BLaER1 (cell line): ENCODE data around the gene CNOT6.
A peak's percentile ranks its signal among the peaks of the same experiment; 100 is the strongest.
"Not testable (repeated sequence)": the region's sequence is repeated elsewhere in the genome, so short reads cannot be mapped to it uniquely, and the experiment has no call there.

ENCODE experiments used
- H3K27ac ChIP-seq: shearing (Covaris generic); formaldehyde crosslinking; 2 replicates; pipeline ENCODE4 v1.8.1; 2022
- H3K27me3 ChIP-seq: shearing (Covaris generic); formaldehyde crosslinking; 2 replicates; pipeline ENCODE4 v1.8.1; 2022
- H3K36me3 ChIP-seq: shearing (Covaris generic); formaldehyde crosslinking; 2 replicates; pipeline ENCODE4 v1.8.1; 2022
- H3K4me1 ChIP-seq: shearing (Covaris generic); formaldehyde crosslinking; 2 replicates; pipeline ENCODE4 v1.8.1; 2022
- H3K4me2 ChIP-seq: shearing (Covaris generic); formaldehyde crosslinking; 2 replicates; pipeline ENCODE4 v1.8.1; 2022
- H3K4me3 ChIP-seq: shearing (Covaris generic); formaldehyde crosslinking; 2 replicates; pipeline ENCODE4 v1.8.1; 2022
- H3K9ac ChIP-seq: shearing (Covaris generic); formaldehyde crosslinking; 2 replicates; pipeline ENCODE4 v1.8.1; 2022
- H3K9me3 ChIP-seq: shearing (Covaris generic); formaldehyde crosslinking; 2 replicates; pipeline ENCODE4 v1.8.1; 2022
- H4K20me1 ChIP-seq: shearing (Covaris generic); formaldehyde crosslinking; 2 replicates; pipeline ENCODE4 v1.8.1; 2022
- Cebpa-rat ChIP-seq: shearing (Covaris generic); IDR thresholded peaks from 2 replicates; pipeline ENCODE4 v1.8.1; 2022

The CNOT6 gene

GRCh38 chr5:180492226-180492903 lies 1.8 kb upstream of the CNOT6 start:
- H3K9me3 ChIP-seq: no peaks in the 10 kb centered on the region
- TF ChIP-seq Cebpa-rat: no peak
- H3K4me3 ChIP-seq: no peak overlapping the region
- peaks cover 29% of the 10 kb centered on the region for H3K4me1 ChIP-seq
- H3K4me2 ChIP-seq: no peak overlapping the region
- H4K20me1 ChIP-seq: peaks cover 29% of the 10 kb centered on the region
- H3K27ac ChIP-seq: no peak overlapping the region
- no peak overlapping the region for H3K9ac ChIP-seq
- H3K36me3 ChIP-seq: peaks cover 14% of the 10 kb centered on the region
- H3K27me3 ChIP-seq: no peaks in the 10 kb centered on the region

- Histone ChIP-seq H3K4me3 (peak overlapping the region; percentile 99), H3K27me3 (no peaks in the 10 kb centered on the region), H3K4me2 (peak overlapping the region; percentile 86), H3K4me1 (peaks cover 42% of the 10 kb centered on the region), H3K27ac (peak overlapping the region; percentile 99), H4K20me1 (peaks cover 52% of the 10 kb centered on the region), H3K9ac (peak overlapping the region; percentile 99), H3K36me3 (peaks cover 36% of the 10 kb centered on the region), H3K9me3 (no peaks in the 10 kb centered on the region)
- no peak for TF ChIP-seq Cebpa-rat
These were observed 467 bp downstream of the CNOT6 start for GRCh38 chr5:180494510-180495181.

GRCh38 chr5:180495292-180495691 lies 1.1 kb downstream of the CNOT6 start:
- peak overlapping the region; percentile 99 for H3K4me3 ChIP-seq
- H3K27me3 ChIP-seq: no peaks in the 10 kb centered on the region
- peak overlapping the region; percentile 99 for H3K9ac ChIP-seq
- H4K20me1 ChIP-seq: peaks cover 59% of the 10 kb centered on the region
- H3K4me2 ChIP-seq: peak overlapping the region; percentile 86
- TF ChIP-seq Cebpa-rat: no peak
- peaks cover 42% of the 10 kb centered on the region for H3K4me1 ChIP-seq
- no peaks in the 10 kb centered on the region for H3K9me3 ChIP-seq
- peaks cover 42% of the 10 kb centered on the region for H3K36me3 ChIP-seq
- H3K27ac ChIP-seq: peak overlapping the region; percentile 99

- Histone ChIP-seq H3K4me2 (peak overlapping the region; percentile 86), H4K20me1 (peaks cover 67% of the 10 kb centered on the region), H3K36me3 (peaks cover 49% of the 10 kb centered on the region), H3K4me1 (peaks cover 42% of the 10 kb centered on the region), H3K4me3 (peak overlapping the region; percentile 99), H3K9me3 (no peaks in the 10 kb centered on the region), H3K27ac (no peak overlapping the region), H3K27me3 (no peaks in the 10 kb centered on the region), H3K9ac (peak overlapping the region; percentile 99)
- TF ChIP-seq Cebpa-rat: no peak
These were observed 2.0 kb downstream of the CNOT6 start for GRCh38 chr5:180495991-180496741.

- Histone ChIP-seq H3K4me1 (peaks cover 42% of the 10 kb centered on the region), H4K20me1 (peaks cover 74% of the 10 kb centered on the region), H3K9ac (peak overlapping the region; percentile 99), H3K4me2 (peak overlapping the region; percentile 86), H3K36me3 (peaks cover 56% of the 10 kb centered on the region)
- not testable (repeated sequence) for H3K27me3 ChIP-seq, H3K27ac ChIP-seq, H3K9me3 ChIP-seq, H3K4me3 ChIP-seq
These were observed 2.6 kb downstream of the CNOT6 start for GRCh38 chr5:180496806-180497205.

- Histone ChIP-seq H3K36me3 (peaks cover 57% of the 10 kb centered on the region), H4K20me1 (peaks cover 84% of the 10 kb centered on the region), H3K4me1 (peaks cover 42% of the 10 kb centered on the region)
- H3K27me3 ChIP-seq, H3K9ac ChIP-seq, H3K9me3 ChIP-seq, H3K27ac ChIP-seq, H3K4me2 ChIP-seq, H3K4me3 ChIP-seq: not testable (repeated sequence)
These were observed 3.7 kb downstream of the CNOT6 start for GRCh38 chr5:180497865-180498264.

- TF ChIP-seq Cebpa-rat: no peak
- H3K27me3 ChIP-seq: no peaks in the 10 kb centered on the region
- H3K27ac ChIP-seq: no peak overlapping the region
- peaks cover 62% of the 10 kb centered on the region for H3K36me3 ChIP-seq
- peaks cover 4% of the 10 kb centered on the region; the same call in 1 of the 2 replicates for H3K9me3 ChIP-seq
- H3K4me2 ChIP-seq: peak overlapping the region; percentile 12; the same call in 1 of the 2 replicates
- peaks cover 39% of the 10 kb centered on the region for H3K4me1 ChIP-seq
- H3K4me3 ChIP-seq: no peak overlapping the region
- peaks cover 90% of the 10 kb centered on the region for H4K20me1 ChIP-seq
- H3K9ac ChIP-seq: no peak overlapping the region
These were observed 4.2 kb downstream of the CNOT6 start for GRCh38 chr5:180498378-180498777.

GRCh38 chr5:180499684-180500083 lies 5.5 kb downstream of the CNOT6 start:
- H3K36me3 ChIP-seq: peaks cover 67% of the 10 kb centered on the region
- H3K4me2 ChIP-seq: no peak overlapping the region
- peaks cover 9% of the 10 kb centered on the region for H3K9me3 ChIP-seq
- no peak for TF ChIP-seq Cebpa-rat
- H3K27ac ChIP-seq: no peak overlapping the region
- no peaks in the 10 kb centered on the region for H3K27me3 ChIP-seq
- no peak overlapping the region for H3K9ac ChIP-seq
- H3K4me3 ChIP-seq: no peak overlapping the region
- H3K4me1 ChIP-seq: peaks cover 34% of the 10 kb centered on the region
- peaks cover 99% of the 10 kb centered on the region for H4K20me1 ChIP-seq

GRCh38 chr5:180500300-180500699 lies 6.1 kb downstream of the CNOT6 start:
- Histone ChIP-seq H3K4me1 (peaks cover 33% of the 10 kb centered on the region), H3K36me3 (peaks cover 73% of the 10 kb centered on the region), H4K20me1 (peaks cover 99% of the 10 kb centered on the region)
- not testable (repeated sequence) for H3K27ac ChIP-seq, H3K4me3 ChIP-seq, H3K27me3 ChIP-seq, H3K4me2 ChIP-seq, H3K9me3 ChIP-seq, H3K9ac ChIP-seq

- peaks cover 84% of the 10 kb centered on the region for H3K36me3 ChIP-seq
- no peaks in the 10 kb centered on the region; the same call in 1 of the 2 replicates for H3K4me1 ChIP-seq
- H3K4me2 ChIP-seq: no peak overlapping the region
- no peak for TF ChIP-seq Cebpa-rat
- no peaks in the 10 kb centered on the region for H3K27me3 ChIP-seq
- no peak overlapping the region for H3K4me3 ChIP-seq
- H3K9ac ChIP-seq: no peak overlapping the region
- peaks cover 12% of the 10 kb centered on the region for H3K9me3 ChIP-seq
- H4K20me1 ChIP-seq: peaks cover 98% of the 10 kb centered on the region
- no peak overlapping the region for H3K27ac ChIP-seq
These were observed 13.5 kb downstream of the CNOT6 start for GRCh38 chr5:180507661-180508060.
